Neural crest cell (in vitro differentiated cells): Measurements from ENCODE around the gene EXTL2. TPM values are rescaled to one million over a fixed set of nuclear protein-coding genes. Genes with fewer than 3 reads are reported as not detected.
"Not testable (repeated sequence)": the region's sequence is repeated elsewhere in the genome, so short reads cannot be mapped to it uniquely, and the experiment has no call there.

Experiments
- DNase-seq: peaks from one replicate; pipeline ENCODE4 v3.0.0; 2021; ENCODE audit warnings: low read depth, mixed read lengths, low spot score
- H3K27ac Mint-ChIP-seq: one replicate; pipeline ENCODE4 v1.8.0; 2021; ENCODE audit warnings: mild to moderate bottlenecking, mixed read lengths; ENCODE audit not compliant: unreplicated experiment
- H3K27me3 Mint-ChIP-seq: 2 replicates; pipeline ENCODE4 v1.8.0; 2021; ENCODE audit warnings: low read depth, mild to moderate bottlenecking, mixed read lengths
- H3K36me3 Mint-ChIP-seq: 2 replicates; pipeline ENCODE4 v1.8.0; 2021; ENCODE audit warnings: low read depth, mild to moderate bottlenecking, mixed read lengths
- H3K4me1 Mint-ChIP-seq: 2 replicates; pipeline ENCODE4 v1.8.0; 2021; ENCODE audit warnings: mixed read lengths
- H3K4me3 Mint-ChIP-seq: one replicate; pipeline ENCODE4 v1.8.0; 2021; ENCODE audit warnings: mild to moderate bottlenecking, mixed read lengths
- H3K9me3 Mint-ChIP-seq: 2 replicates; pipeline ENCODE4 v1.8.0; 2021; ENCODE audit warnings: mixed read lengths
- CTCF ChIP-seq: fragments of 200-600 bp; sonication (generic); conservative IDR thresholded peaks from 2 replicates; pipeline ENCODE4 v1.5.0; 2021; ENCODE audit warnings: antibody characterized with exemption, mild to moderate bottlenecking
- total RNA-seq: library from RNA; stranded (reverse); gene quantifications from 2 replicates; pipeline ENCODE4 v1.2.1, GENCODE V29; 2021

The EXTL2 gene
- total RNA-seq, 1 donor from 2014 or later: 52.3 TPM

- peaks cover 7% of the 10 kb centered on the region for H3K36me3 Mint-ChIP-seq
- DNase-seq: no peak
- no peaks in the 10 kb centered on the region for H3K27me3 Mint-ChIP-seq
- TF ChIP-seq CTCF: no peak
- H3K4me3 Mint-ChIP-seq: no peak overlapping the region
- peaks cover 6% of the 10 kb centered on the region for H3K4me1 Mint-ChIP-seq
- peaks cover 5% of the 10 kb centered on the region for H3K9me3 Mint-ChIP-seq
- H3K27ac Mint-ChIP-seq: no peak overlapping the region
These were observed 58.5 kb downstream of the EXTL2 start for GRCh38 chr1:100835866-100836842.

GRCh38 chr1:100834777-100835660 is 59.6 kb downstream of the EXTL2 start:
- no peak overlapping the region for H3K4me3 Mint-ChIP-seq
- TF ChIP-seq CTCF: peak; percentile 55
- H3K4me1 Mint-ChIP-seq: peaks cover 6% of the 10 kb centered on the region
- peak overlapping the region; percentile 53 for H3K27ac Mint-ChIP-seq
- no peaks in the 10 kb centered on the region for H3K9me3 Mint-ChIP-seq
- H3K36me3 Mint-ChIP-seq: peaks cover under 1% of the 10 kb centered on the region
- H3K27me3 Mint-ChIP-seq: no peaks in the 10 kb centered on the region
- no peak for DNase-seq

GRCh38 chr1:100832694-100833428 is 61.8 kb downstream of the EXTL2 start:
- TF ChIP-seq CTCF: no peak
- Mint-ChIP-seq H3K36me3 (no peaks in the 10 kb centered on the region), H3K27me3 (no peaks in the 10 kb centered on the region), H3K4me1 (peaks cover 6% of the 10 kb centered on the region), H3K27ac (no peak overlapping the region), H3K9me3 (peaks cover 3% of the 10 kb centered on the region), H3K4me3 (no peak overlapping the region)
- DNase-seq: no peak

- DNase-seq, H3K4me3 Mint-ChIP-seq, H3K4me1 Mint-ChIP-seq, H3K27ac Mint-ChIP-seq, H3K27me3 Mint-ChIP-seq: not testable (repeated sequence)
- peaks cover 20% of the 10 kb centered on the region for H3K36me3 Mint-ChIP-seq
- H3K9me3 Mint-ChIP-seq: peaks cover 20% of the 10 kb centered on the region
These were observed 69.0 kb downstream of the EXTL2 start for GRCh38 chr1:100825666-100826065.

Other genes starting within 250 kb of the EXTL2 start
- 8.6 and 8.7 TPM in 2 replicates for gene VCAM1, start 175.1 kb downstream of the EXTL2 start, total RNA-seq
- gene SLC30A7, start 1.2 kb upstream of the EXTL2 start, total RNA-seq: 21.4 and 22.9 TPM in 2 replicates
- gene DPH5, start 130.9 kb upstream of the EXTL2 start, total RNA-seq: 69.4 and 72.1 TPM in 2 replicates